ENCODE measurements around the gene PCDH19. TPM values are rescaled to one million over a fixed set of nuclear protein-coding genes. Genes with fewer than 3 reads are reported as not detected.

PCDH19 gene
- polyA plus RNA-seq, 5 donors = 1.6 to 2.7 (median 1.8) TPM

DNA sequence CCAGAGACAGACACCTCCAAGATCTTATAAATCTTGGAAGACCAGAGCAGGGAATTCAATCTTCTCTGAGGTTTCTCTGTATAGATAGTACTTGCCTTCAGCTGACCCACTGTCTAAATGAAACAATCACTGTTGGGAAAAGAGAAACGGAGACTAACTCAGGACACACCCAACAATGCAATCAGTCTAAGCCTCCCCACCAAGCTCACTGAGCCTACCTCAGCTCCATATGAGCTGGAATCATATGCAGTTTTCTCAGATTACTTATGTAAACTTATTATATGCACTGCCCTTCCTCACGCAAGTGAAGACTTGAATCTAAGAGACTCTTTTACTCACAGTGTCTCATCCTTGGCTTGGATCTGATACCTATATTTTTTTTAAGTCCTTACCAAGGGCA is 110.5 kb downstream of the PCDH19 start:
- DNase-seq = no peak

DNA sequence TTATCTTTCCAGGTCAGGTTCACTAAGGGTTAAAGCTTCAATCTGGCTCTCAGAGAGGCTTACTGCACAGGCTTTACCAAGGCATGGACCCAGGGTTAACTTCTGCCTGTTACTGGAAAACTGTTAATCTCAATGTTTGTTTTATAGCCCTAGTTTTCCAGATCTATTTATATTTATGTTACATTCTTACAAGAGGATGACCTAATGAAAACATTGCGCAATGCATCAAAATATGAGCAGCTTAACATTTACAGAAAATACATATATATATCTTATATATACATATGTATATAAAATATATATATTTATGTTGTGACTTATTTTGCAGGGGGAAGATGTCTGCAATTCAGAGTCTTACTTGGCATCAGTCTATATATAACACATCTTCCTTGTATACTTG is 112.3 kb downstream of the PCDH19 start:
- DNase-seq = no peak

DNA sequence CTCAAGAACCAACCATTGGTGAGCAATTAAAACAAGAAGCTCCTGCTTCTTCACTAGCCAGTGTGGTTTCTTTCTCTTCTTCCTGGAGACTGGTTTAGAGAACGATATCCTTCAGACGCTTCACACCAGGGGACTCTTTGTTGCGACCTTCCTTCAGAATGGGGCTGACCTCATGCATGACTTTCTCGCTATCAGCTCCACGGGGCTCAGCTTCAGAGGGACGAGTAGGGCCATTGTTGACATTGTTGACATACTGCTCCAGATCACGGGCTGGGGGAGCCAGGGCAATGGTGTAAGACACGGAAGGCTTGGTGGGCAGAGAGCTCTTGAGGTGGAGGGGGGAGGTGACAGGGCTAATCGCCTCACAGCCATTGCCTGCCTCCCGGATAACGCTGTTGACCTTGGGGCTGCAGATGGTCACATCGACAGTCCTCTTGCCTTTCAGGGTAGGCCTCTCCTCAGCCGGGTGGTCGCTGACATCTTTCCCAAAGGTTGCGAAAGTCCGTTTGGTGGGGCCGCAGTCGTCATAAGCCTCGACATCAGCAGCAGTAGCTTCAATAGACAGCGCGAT is 113.8 kb downstream of the PCDH19 start:
- DNase-seq = no peak

DNA sequence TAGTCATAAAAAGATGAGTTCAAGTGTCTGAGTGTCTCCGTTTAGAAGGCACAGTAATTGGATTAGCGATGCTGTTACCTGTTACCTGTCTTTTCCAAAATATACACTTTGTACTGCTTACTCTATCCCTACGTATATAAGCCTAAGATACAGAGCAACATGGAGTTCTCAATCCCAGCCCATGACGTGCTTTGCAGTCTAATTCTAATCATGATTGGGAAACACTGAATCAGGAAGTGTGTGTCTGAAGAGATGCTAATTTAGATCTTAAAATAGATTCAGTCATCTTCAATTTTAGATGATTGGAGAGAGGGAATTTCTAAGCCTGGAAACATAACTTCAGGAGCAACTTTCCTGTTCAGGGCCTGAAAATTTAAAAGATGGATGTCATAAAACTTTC is 115.1 kb downstream of the PCDH19 start:
- no peak for DNase-seq

DNA sequence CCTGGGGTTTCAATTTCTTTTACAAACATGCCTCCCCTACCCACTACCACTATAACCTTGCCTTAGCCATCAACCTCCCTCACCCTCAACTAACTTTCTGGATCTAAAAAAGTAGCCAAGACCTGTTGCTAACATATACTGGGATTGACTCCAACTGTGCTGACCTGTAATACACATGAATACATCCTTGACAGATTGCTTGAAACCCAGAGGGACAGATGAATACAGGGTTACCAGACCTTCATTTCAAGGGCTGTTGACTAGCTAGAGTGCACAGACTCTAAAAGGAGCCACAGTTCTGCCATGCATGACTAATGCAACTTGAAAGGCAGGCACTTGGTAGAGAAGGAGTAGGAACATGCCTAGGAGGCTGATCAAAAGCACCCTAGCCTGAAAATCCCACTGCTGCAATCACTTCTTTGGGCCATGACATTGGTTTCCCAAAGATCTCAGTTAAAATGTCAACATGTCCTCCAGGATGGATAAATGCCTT is 121.0 kb downstream of the PCDH19 start:
- no peak for DNase-seq

DNA sequence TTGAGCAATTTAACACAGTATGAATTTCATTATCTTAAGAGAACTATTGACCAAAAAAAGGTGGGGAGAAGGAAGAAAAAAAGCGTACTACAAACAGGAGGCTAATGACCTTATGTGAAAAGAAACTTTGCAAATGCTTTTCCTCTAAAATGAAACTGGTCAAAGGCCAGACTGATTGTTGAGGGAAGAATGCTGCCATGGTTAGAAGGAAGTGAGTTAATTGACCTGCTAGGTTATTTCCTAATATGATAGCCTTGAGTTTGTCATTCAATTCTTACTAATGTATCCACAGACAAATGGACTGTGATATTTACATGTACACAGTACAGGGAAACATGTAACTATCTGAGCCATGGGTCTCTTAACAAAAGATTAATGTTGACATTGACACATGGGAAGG is 132.8 kb downstream of the PCDH19 start:
- DNase-seq = no peak

DNA sequence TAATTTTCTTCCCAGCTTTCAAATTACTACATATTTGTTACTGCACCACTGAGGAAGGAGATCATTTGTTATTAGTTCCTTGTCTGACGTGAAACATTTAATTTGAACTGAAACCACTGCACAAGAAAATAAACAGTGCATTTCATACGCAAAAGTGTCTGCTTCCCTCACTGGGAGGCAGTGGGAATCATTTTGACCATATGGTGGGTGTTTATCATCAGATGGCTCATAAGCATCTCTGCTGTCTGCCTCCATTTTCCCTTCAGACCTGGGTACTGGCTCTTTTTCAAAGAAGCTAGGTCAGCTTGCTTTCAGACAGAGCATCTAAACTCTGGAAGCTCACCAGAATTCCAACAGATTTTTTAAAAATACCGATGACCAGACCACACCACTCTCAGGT is 135.2 kb downstream of the PCDH19 start:
- no peak for DNase-seq

DNA sequence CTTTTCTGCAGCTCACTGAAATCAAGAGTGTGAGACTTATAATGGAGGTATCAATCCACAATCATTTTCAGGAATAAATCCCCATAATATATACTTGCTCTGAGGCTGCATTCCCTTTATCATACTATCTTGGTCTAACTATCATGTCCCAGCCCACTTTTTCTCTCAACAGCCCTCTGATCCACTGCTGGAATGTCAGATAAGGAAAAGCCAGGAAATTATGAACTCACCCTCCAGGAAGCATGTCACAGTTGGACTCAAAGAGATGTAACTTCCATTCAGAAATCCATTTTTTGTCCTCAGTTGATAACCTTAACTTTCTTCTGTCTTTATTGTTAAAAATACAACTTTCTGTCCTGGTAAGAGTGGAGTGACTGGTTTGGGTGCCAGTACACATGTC is 144.9 kb downstream of the PCDH19 start:
- no peak for DNase-seq

DNA sequence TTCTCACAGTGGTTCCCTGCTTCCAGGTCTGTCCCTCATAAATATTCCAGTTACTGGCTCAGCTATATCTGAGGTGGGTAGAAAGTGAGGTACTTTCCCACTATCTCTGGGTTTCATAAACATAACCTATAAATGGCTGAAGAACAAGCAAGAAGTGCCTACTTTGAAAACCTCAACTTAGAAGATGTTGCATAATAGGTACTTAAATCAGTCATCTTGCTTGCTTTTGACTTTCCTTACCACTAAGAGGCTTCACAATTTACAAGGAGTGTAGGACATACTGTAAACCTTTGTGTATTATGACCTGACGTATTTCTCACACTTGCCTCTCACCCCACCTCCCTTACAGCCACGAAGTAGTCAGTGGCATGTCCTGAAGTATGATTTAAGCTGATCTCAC is 145.9 kb downstream of the PCDH19 start:
- no peak for DNase-seq

DNA sequence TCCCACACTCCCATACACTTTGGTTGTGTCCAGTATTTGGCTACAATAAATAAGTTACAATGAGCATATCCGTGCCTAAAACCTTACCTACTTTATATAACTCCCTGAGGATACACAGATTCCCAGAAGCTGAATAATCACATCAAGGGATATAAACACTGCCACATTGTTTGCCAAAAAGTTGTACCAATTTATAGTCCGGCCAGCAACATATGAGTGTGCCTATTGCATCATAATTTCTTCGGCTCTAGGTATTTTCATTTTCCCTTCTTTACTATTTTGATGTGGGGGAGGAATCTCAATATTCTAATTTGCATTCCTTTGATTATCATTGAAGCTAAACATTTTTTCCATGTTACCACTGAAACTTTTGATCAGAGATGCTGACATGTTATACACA is 146.4 kb downstream of the PCDH19 start:
- no peak for DNase-seq

DNA sequence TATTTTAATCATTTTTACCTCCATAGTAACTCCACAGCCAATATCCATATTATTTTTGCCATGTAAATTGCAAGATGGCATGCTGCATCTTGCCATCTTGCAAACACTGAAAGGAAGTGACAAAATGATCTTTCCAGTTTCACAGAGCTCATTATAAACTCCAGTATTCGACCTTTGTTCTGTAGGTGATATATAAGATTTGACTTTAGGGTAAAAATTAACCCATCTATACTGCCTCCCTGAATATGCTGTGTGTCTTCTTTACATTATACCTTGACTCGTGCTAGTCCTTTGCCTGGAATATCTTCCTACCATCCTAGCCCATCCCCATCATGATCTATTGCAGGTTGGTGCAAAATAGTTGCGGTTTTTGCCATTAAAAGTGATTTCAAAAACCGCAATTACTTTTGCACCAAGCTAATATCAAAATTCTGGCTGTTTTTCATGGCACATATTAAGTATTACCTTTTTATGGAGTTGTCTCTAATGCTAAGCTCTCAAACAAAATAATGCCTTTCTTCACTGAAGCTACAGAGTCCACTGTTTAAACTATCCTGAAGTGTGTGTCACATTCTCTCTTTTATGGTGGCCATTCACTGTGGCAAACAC is 161.1 kb downstream of the PCDH19 start:
- DNase-seq = no peak

DNA sequence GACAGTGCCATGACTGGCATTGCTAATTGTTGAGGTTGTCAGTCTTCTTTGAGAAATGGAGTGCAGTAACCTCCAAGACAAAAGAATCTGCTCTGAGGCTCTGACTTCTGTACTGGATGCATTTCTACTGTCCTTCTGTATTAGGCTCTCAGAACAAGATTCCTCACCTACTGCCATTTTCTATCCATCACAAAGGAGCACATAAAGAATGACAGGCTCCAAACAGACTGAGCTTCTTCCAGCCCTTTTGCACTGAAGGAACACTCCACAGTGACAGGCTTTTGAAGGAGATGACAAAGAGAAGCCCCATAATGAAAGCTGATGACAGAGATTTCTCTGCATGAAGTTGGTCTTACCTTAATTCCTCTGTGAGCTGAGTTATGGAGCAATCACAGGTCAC is 162.2 kb downstream of the PCDH19 start:
- DNase-seq = no peak

DNA sequence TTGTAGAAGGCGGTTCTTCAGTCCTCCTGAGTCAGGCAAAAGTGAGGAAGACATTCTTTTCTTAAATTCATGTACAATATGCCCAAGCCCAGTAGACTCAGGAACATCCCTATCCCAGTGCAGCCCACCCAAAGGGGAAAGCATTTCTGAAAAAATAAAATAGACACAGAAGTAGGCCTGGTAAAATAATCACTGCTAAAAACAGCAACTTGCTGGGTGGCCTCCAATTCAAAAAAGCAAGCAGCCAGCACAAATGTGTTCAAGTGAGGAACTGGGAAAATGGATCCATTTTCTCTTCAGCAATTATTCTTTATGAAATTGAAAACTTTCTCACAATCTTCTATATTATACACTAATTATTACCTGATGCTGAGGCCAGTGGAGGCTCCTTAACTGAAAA is 165.4 kb downstream of the PCDH19 start:
- no peak for DNase-seq

Other genes with a start within 250 kb of the PCDH19 start
- gene TNMD, start 174.7 kb upstream of the PCDH19 start, polyA plus RNA-seq (ENCODE audit: insufficient read depth in 1 of 5, insufficient read length in 5 of 5, low replicate concordance in 1 of 5) = 1 to 10 TPM in 1 of 5 donors, under 1 TPM in 4; 0.13 to 4.5 (median 0.27) TPM
- 100 to 1,000 TPM in 3 of 5 donors, 10 to 100 TPM in 2; 86.6 to 126 (median 118) TPM for gene TSPAN6, start 226.5 kb upstream of the PCDH19 start, polyA plus RNA-seq (ENCODE audit: insufficient read depth in 1 of 5, insufficient read length in 5 of 5, low replicate concordance in 1 of 5)
- gene SRPX2, start 233.9 kb upstream of the PCDH19 start, polyA plus RNA-seq (ENCODE audit: insufficient read depth in 1 of 5, insufficient read length in 5 of 5, low replicate concordance in 1 of 5) = 10 to 100 TPM; 30.1 to 37.2 (median 32.0) TPM